ENCODE results near the gene TMCC1. TPM values are rescaled to one million over a fixed set of nuclear protein-coding genes. Genes with fewer than 3 reads are reported as not detected.

Gene TMCC1
- total and polyA plus RNA-seq, 2 donors (not counting 1 experiment from before 2014, with no cell fraction given), result 8.5 to 32.2 TPM

DNA sequence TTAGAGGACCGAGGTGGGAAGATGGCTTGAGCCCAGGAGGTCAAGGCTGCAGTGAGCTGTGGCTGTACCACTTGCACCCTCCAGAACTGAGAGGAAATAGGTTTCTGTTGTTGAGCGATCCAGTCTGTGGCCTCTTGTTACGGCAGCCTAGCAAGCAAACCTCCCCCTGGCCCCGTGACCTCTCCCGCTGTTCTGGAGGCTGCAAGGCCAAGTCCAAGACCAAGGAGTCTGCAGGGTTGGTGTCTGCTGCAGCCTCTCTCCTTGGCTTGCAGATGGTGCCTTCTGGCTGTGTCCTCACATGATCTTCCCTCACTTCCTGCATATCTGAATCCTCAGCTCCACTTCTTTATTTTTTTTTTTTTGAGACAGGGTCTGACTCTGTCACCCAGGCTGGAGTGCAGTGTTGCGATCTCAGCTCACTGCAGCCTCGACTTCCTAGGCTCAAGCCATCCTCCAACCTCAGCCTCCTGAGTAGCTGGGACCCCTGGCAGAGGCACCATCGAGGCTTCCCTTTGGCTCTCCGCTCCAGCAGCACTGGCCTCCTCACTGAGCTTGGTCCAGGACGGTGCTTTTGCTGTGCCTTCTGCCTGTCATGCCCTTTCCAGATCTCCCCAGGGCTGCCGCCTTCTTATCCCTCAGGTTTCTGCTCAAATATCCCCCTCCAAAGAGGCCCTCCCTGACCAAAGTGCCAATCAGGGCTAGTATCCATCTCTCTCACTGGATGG lies 269.0 kb downstream of the TMCC1 start:
- POLR2A ChIA-PET, result no interaction called here
- no peak overlapping the region for H3K9ac ChIP-seq (ENCODE audit: low read length)
- no peak for DNase-seq

More for the DNA sequence above, 269.0 kb downstream of the TMCC1 start:
- H3K9me3 ChIP-seq (ENCODE audit: control extremely low read depth in 1 of 3, control insufficient read depth in 2 of 3, insufficient read depth in 1 of 3, low read length in 2 of 3), result no peaks in the 10 kb centered on the region
- no peak overlapping the region for H3K4me3 ChIP-seq (ENCODE audit: control extremely low read depth in 1 of 5, extremely low read depth in 1 of 5, insufficient read depth in 1 of 5, low read depth in 2 of 5, low read length in 4 of 5)
- H3K9me3 Mint-ChIP-seq (ENCODE audit: insufficient read depth), result no peaks in the 10 kb centered on the region
- H3K4me1 Mint-ChIP-seq, result peaks cover 17% of the 10 kb centered on the region
- H2AFZ ChIP-seq (ENCODE audit: insufficient read depth, low read depth, low read length, poor library complexity, severe bottlenecking), result no peak overlapping the region
- intact Hi-C loops (cut with micrococcal nuclease), result loop anchor here (5.0 kb wide), 4 partner anchors 182 to 488 kb away; partner anchors contain the start of gene IFT122
- H3K4me2 ChIP-seq (replicated peaks; ENCODE audit: low read depth, low read length, poor library complexity, severe bottlenecking), result no peak overlapping the region
- peaks cover 5 to 24% of the 10 kb centered on the region in 2 donors for H3K4me1 ChIP-seq (ENCODE audit: control insufficient read depth in 2 of 2, insufficient read depth in 2 of 2, low read length in 2 of 2)
- CTCF ChIA-PET, result no interaction called here
- H3K27me3 ChIP-seq (replicated peaks in 1 of 4; ENCODE audit: control extremely low read depth in 1 of 4, control insufficient read depth in 3 of 4, insufficient read depth in 4 of 4, low read length in 3 of 4), result peaks cover 0 to 5% (median under 1%) of the 10 kb centered on the region in 4 experiments
- no peak overlapping the region for H3K27ac ChIP-seq (ENCODE audit: low read length in 2 of 2)
- no peaks in the 10 kb centered on the region for H4K20me1 ChIP-seq (ENCODE audit: control insufficient read depth, insufficient read depth, low read length, poor library complexity, severe bottlenecking)
- ATAC-seq (ENCODE audit: low read depth), result no peak
- H3K36me3 ChIP-seq (replicated peaks in 1 of 2; ENCODE audit: control extremely low read depth in 1 of 2, control insufficient read depth in 1 of 2, extremely low read depth in 1 of 2, insufficient read depth in 2 of 2, low read length in 1 of 2), result no peaks in the 10 kb centered on the region
- no peaks in the 10 kb centered on the region for H3K27me3 Mint-ChIP-seq
- H3K27ac Mint-ChIP-seq, result no peak overlapping the region
- TF ChIP-seq EZH2 (IDR thresholded peaks at IDR 0.05; ENCODE audit: borderline replicate concordance, insufficient read depth, low read depth, low read length, poor library complexity, severe bottlenecking), result no peak
- TF ChIP-seq, protein P1, sequence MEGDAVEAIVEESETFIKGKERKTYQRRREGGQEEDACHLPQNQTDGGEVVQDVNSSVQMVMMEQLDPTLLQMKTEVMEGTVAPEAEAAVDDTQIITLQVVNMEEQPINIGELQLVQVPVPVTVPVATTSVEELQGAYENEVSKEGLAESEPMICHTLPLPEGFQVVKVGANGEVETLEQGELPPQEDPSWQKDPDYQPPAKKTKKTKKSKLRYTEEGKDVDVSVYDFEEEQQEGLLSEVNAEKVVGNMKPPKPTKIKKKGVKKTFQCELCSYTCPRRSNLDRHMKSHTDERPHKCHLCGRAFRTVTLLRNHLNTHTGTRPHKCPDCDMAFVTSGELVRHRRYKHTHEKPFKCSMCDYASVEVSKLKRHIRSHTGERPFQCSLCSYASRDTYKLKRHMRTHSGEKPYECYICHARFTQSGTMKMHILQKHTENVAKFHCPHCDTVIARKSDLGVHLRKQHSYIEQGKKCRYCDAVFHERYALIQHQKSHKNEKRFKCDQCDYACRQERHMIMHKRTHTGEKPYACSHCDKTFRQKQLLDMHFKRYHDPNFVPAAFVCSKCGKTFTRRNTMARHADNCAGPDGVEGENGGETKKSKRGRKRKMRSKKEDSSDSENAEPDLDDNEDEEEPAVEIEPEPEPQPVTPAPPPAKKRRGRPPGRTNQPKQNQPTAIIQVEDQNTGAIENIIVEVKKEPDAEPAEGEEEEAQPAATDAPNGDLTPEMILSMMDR (IDR thresholded peaks at IDR 0.05), result no peak
- no peak overlapping the region for H3K4me3 Mint-ChIP-seq
- 88% methylated on average over 10 of the region's 11 CpGs for WGBS (ENCODE audit: insufficient coverage)
- H3K79me2 ChIP-seq (ENCODE audit: control insufficient read depth, insufficient read depth, low read length), result no peaks in the 10 kb centered on the region

Measured in B cell (primary cell).